Transverse colon (tissue), 4 donors: ENCODE results near the gene OTOGL. TPM values are rescaled to one million over a fixed set of nuclear protein-coding genes. Genes with fewer than 3 reads are reported as not detected.

Experiments
- DNase-seq: peaks from one replicate; pipeline ENCODE4 v3.0.0-alpha.2; 2019
- H3K27ac ChIP-seq, 4 donors: fragments of 200-600 bp; sonication (generic); 2 replicates each; pipeline ENCODE4 v1.5.1; 2016 to 2018; ENCODE audit warnings: inconsistent platforms in 4 of 4
- H3K27me3 ChIP-seq: fragments of 200-600 bp; sonication (generic); 2 replicates; pipeline ENCODE4 v1.5.1; 2017; ENCODE audit warnings: inconsistent platforms
- H3K36me3 ChIP-seq, 4 donors: fragments of 200-600 bp; sonication (generic); 2 replicates each; pipeline ENCODE4 v1.5.1; 2017 to 2019; ENCODE audit warnings: inconsistent platforms in 4 of 4
- H3K4me1 ChIP-seq, 4 donors: fragments of 200-600 bp; sonication (generic); 2 replicates each; pipeline ENCODE4 v1.5.1; 2017 to 2020; ENCODE audit warnings: inconsistent platforms in 4 of 4
- H3K4me3 ChIP-seq, 4 donors: fragments of 200-600 bp; sonication (generic); 1 replicate in 1 of 4; 2 replicates in 3 of 4; pipeline versions ENCODE4 v1.5.1 to v1.6.1; 2017 to 2019; ENCODE audit warnings: inconsistent platforms in 4 of 4
- H3K9me3 ChIP-seq, 2 donors: fragments of 200-600 bp; sonication (generic); 2 replicates each; pipeline ENCODE4 v1.5.1; 2017 to 2019; ENCODE audit warnings: inconsistent platforms in 2 of 2
- CTCF ChIP-seq, 5 experiments: fragments of 200-600 bp in 3 of 5; fragments of 450-650 bp in 2 of 5; sonication (generic) in 3 of 5; IDR thresholded peaks; 1 replicate in 2 of 5; 2 replicates in 3 of 5; pipeline ENCODE4 v1.5.1; 2016 to 2017; ENCODE audit warnings: antibody characterized with exemption in 5 of 5, inconsistent platforms in 3 of 5, mild to moderate bottlenecking in 2 of 5, moderate library complexity in 1 of 5
- EP300 ChIP-seq: sonication (generic); formaldehyde crosslinking; IDR thresholded peaks from one replicate; pipeline ENCODE4 v1.6.1; 2017; ENCODE audit warnings: antibody characterized with exemption, low read depth
- POLR2A ChIP-seq: fragments of 450-650 bp; IDR thresholded peaks from one replicate; pipeline ENCODE4 v1.6.1; 2016; ENCODE audit warnings: antibody characterized with exemption, mild to moderate bottlenecking, moderate library complexity
- POLR2AphosphoS5 ChIP-seq, 3 donors: sonication (generic); formaldehyde crosslinking; IDR thresholded peaks; one replicate each; pipeline ENCODE4 v1.6.1; 2016; ENCODE audit warnings: antibody characterized with exemption in 3 of 3
- whole genome bisulfite sequencing, 2 donors: methylation state at CpG; one replicate each; pipeline ENCODE4 v1.1.5; 2018; ENCODE audit warnings: low coverage in 1 of 2; 5-methylcytosine and 5-hydroxymethylcytosine counted together
- in situ Hi-C, 4 donors: fragments of 200-750 bp; cut with MboI; loops; one replicate each; pipeline versions ENCODE4 v1.15.0 to v1.15.1; 2017; ENCODE audit warnings: low sequenced_read_pairs in 3 of 4, low pct_ligation_motif_present in 1 of 4, low pct_unique_long_range_greater_than_20kb in 1 of 4
- intact Hi-C: fragments of 100-400 bp; cut with DNase I; formaldehyde crosslinking; loops from one replicate; pipeline ENCODE4 v1.15.1; 2023; ENCODE audit warnings: low total_unique reads
- total RNA-seq, 4 donors: library from RNA; depleted of rRNA; stranded (reverse); fragments of >200 nt; gene quantifications; one replicate each; pipeline ENCODE4 v1.1.0, GENCODE V29; 2016

OTOGL gene
- total RNA-seq, 4 donors from 2014 or later = 0.32 to 0.60 (median 0.41) TPM; not detected in 1

GRCh38 chr12:80404629-80405028 lies 305.3 kb downstream of the OTOGL start:
- TF ChIP-seq CTCF (IDR thresholded peaks at IDR 0.05) (no peak), POLR2AphosphoS5 (IDR thresholded peaks at IDR 0.05) (no peak), POLR2A (no peak), EP300 (no peak)
- no peak for DNase-seq
- Histone ChIP-seq H3K27me3 (no peaks in the 10 kb centered on the region), H3K4me1 (no peaks in the 10 kb centered on the region), H3K4me3 (no peak overlapping the region), H3K36me3 (no peaks in the 10 kb centered on the region), H3K9me3 (no peaks in the 10 kb centered on the region), H3K27ac (no peak overlapping the region)
- WGBS, 2 donors = 56 to 88% methylated on average over 1 to 2 of the region's 2 CpGs
- intact Hi-C loops = loop anchor here (5.0 kb wide), 1 partner anchor 432 kb away; no protein-coding TSS in a partner anchor
- in situ Hi-C loops = no loop called here

GRCh38 chr12:80406253-80406652 lies 306.9 kb downstream of the OTOGL start:
- TF ChIP-seq CTCF (IDR thresholded peaks at IDR 0.05) (no peak), EP300 (no peak), POLR2A (no peak), POLR2AphosphoS5 (IDR thresholded peaks at IDR 0.05) (no peak)
- Histone ChIP-seq H3K4me1 (no peaks in the 10 kb centered on the region), H3K27ac (no peak overlapping the region), H3K36me3 (no peaks in the 10 kb centered on the region), H3K4me3 (no peak overlapping the region), H3K9me3 (no peaks in the 10 kb centered on the region), H3K27me3 (no peaks in the 10 kb centered on the region)
- intact Hi-C loops = loop anchor here (5.0 kb wide), 1 partner anchor 434 kb away; no protein-coding TSS in a partner anchor
- DNase-seq = no peak
- in situ Hi-C loops = no loop called here

- Histone ChIP-seq H3K4me1 (no peaks in the 10 kb centered on the region), H3K4me3 (no peak overlapping the region), H3K27ac (no peak overlapping the region), H3K9me3 (no peaks in the 10 kb centered on the region), H3K27me3 (no peaks in the 10 kb centered on the region), H3K36me3 (no peaks in the 10 kb centered on the region)
- intact Hi-C loops = no loop called here
- in situ Hi-C loops = no loop called here
- 56 to 66% methylated on average over 3 of the region's 3 CpGs for WGBS, 2 donors
- no peak for TF ChIP-seq POLR2AphosphoS5 (IDR thresholded peaks at IDR 0.05)
- no peak for TF ChIP-seq POLR2A
- TF ChIP-seq CTCF (IDR thresholded peaks at IDR 0.05) = no peak
- TF ChIP-seq EP300 = no peak
- DNase-seq = no peak
Measured at GRCh38 chr12:80411787-80412186, 312.4 kb downstream of the OTOGL start.

- H3K36me3 ChIP-seq = no peaks in the 10 kb centered on the region
- 0 to 2% methylated on average over 3 of the region's 3 CpGs for WGBS, 2 donors
- H3K27me3 ChIP-seq = no peaks in the 10 kb centered on the region
- no peaks in the 10 kb centered on the region for H3K4me1 ChIP-seq
- DNase-seq = no peak
- no peak overlapping the region for H3K27ac ChIP-seq
- in situ Hi-C loops = no loop called here
- no peak overlapping the region for H3K4me3 ChIP-seq
- TF ChIP-seq EP300 (no peak), POLR2AphosphoS5 (IDR thresholded peaks at IDR 0.05) (no peak), CTCF (IDR thresholded peaks at IDR 0.05) (peak; percentile 46 to 82 (median 66))
- intact Hi-C loops = no loop called here
- H3K9me3 ChIP-seq = no peaks in the 10 kb centered on the region
Measured at GRCh38 chr12:80412343-80412953, 313.1 kb downstream of the OTOGL start.
